GM12878 (cell line): ENCODE results near the gene TNFRSF1B. TPM values are rescaled to one million over a fixed set of nuclear protein-coding genes. Genes with fewer than 3 reads are reported as not detected.

Source experiments
- ATAC-seq: fragments of 200-7000 bp; cut with Tn5 transposase; 3 replicates; pipeline ENCODE4 v1.9.1; 2020; ENCODE audit warnings: mild to moderate bottlenecking, moderate library complexity
- BruUV-seq: library from RNA; stranded (reverse); fragments of 400-500 nt; replicated peaks from 2 replicates; lab custom pipeline; 2021; lab: Mats Ljungman, UMichigan
- CTCF ChIA-PET: fragments of 300-600 bp; sonication (Branson Sonifier 250); formaldehyde crosslinking; extraction: SDS; loops from one replicate; lab custom pipeline; 2021; ENCODE audit warnings: inconsistent platforms; lab: Yijun Ruan, JAX
- POLR2A ChIA-PET: fragments of 350-600 bp; formaldehyde crosslinking; extraction: SDS; loops from one replicate; lab custom pipeline; 2021; ENCODE audit warnings: inconsistent platforms; lab: Charles Lee
- RAD21 ChIA-PET: fragments of 300-600 bp; sonication (Branson Sonifier 250); formaldehyde crosslinking; loops from one replicate; lab custom pipeline; 2023; ENCODE audit warnings: antibody characterized with exemption; ENCODE audit not compliant: unreplicated experiment; lab: Charles Lee
- SMC1A ChIA-PET: fragments of 300-600 bp; sonication (Branson Sonifier 250); formaldehyde crosslinking; loops from one replicate; lab custom pipeline; 2023; ENCODE audit not compliant: unreplicated experiment, uncharacterized antibody; lab: Charles Lee
- DNase-seq: peaks from one replicate; pipeline ENCODE4 v3.0.0-alpha.2; 2011; ENCODE audit warnings: low read depth, low spot score
- FAIRE-seq: peaks from 3 replicates; lab custom pipeline; 2011; peaks lifted over from hg19 to GRCh38; lab: Jason Lieb, UNC
- H2AFZ ChIP-seq: 2 replicates; pipeline ENCODE4 v1.6.0; 2011; ENCODE audit warnings: low read depth, low read length, control low read depth; ENCODE audit not compliant: control insufficient read depth
- H3K27ac ChIP-seq: 2 replicates; pipeline ENCODE4 v1.5.1; 2011; ENCODE audit warnings: control low read depth; ENCODE audit not compliant: control insufficient read depth, insufficient read depth
- H3K27me3 ChIP-seq, 2 experiments: replicated peaks in 1 of 2; 2 replicates each; pipeline versions ENCODE4 v1.6.0 to v1.6.1; 2011; ENCODE audit warnings: low read length in 1 of 2; ENCODE audit not compliant: control insufficient read depth in 2 of 2, insufficient read depth in 2 of 2
- H3K36me3 ChIP-seq, 2 experiments: 2 replicates each; pipeline ENCODE4 v1.5.1; 2011; ENCODE audit warnings: low read length in 1 of 2; ENCODE audit not compliant: control insufficient read depth in 2 of 2, insufficient read depth in 2 of 2
- H3K4me1 ChIP-seq: 2 replicates; pipeline ENCODE4 v1.6.1; 2011; ENCODE audit warnings: mild to moderate bottlenecking, low read length, moderate library complexity, mixed read lengths; ENCODE audit not compliant: control insufficient read depth, insufficient read depth
- H3K4me2 ChIP-seq: 2 replicates; pipeline ENCODE4 v1.6.0; 2011; ENCODE audit warnings: control low read depth; ENCODE audit not compliant: control insufficient read depth, insufficient read depth
- H3K4me3 ChIP-seq: fragments of 200-600 bp; sonication (generic); 2 replicates; pipeline ENCODE4 v1.5.1; 2016
- H3K79me2 ChIP-seq: 2 replicates; pipeline ENCODE4 v1.6.0; 2011; ENCODE audit warnings: low read length; ENCODE audit not compliant: control insufficient read depth, insufficient read depth
- H3K9ac ChIP-seq: 2 replicates; pipeline ENCODE4 v1.8.0; 2011; ENCODE audit warnings: low read length, control low read depth, mixed read lengths; ENCODE audit not compliant: control insufficient read depth, insufficient read depth
- H3K9me3 ChIP-seq: replicated peaks from 3 replicates; pipeline ENCODE4 v1.5.1; 2011; ENCODE audit warnings: mild to moderate bottlenecking, low read length; ENCODE audit not compliant: control insufficient read depth, insufficient read depth
- H4K20me1 ChIP-seq: 2 replicates; pipeline ENCODE4 v1.6.0; 2011; ENCODE audit not compliant: control insufficient read depth, insufficient read depth
- CEBPZ ChIP-seq: fragments of 150-350 bp; IDR thresholded peaks from 2 replicates; pipeline ENCODE4 v1.6.1; 2016; ENCODE audit warnings: low read depth, low read length
- CREM ChIP-seq: IDR thresholded peaks from 2 replicates; pipeline ENCODE4 v1.6.1; 2014; ENCODE audit warnings: antibody characterized with exemption, low read depth
- MAX ChIP-seq: IDR thresholded peaks from 2 replicates; pipeline ENCODE4 v1.6.1; 2012; ENCODE audit warnings: low read depth, low read length, improper control_type of control experiment
- MTA3 ChIP-seq: IDR thresholded peaks from 2 replicates; pipeline ENCODE4 v1.6.1; 2012; ENCODE audit warnings: low read length, inconsistent platforms, borderline replicate concordance
- NR2F1 ChIP-seq: fragments of 450-650 bp; conservative IDR thresholded peaks from 2 replicates; pipeline ENCODE4 v1.6.1; 2017; ENCODE audit warnings: mild to moderate bottlenecking
- SUZ12 ChIP-seq: fragments of 200-600 bp; sonication (generic); IDR thresholded peaks from one replicate; pipeline ENCODE4 v1.6.1; 2018; ENCODE audit warnings: antibody characterized with exemption, mild to moderate bottlenecking; ENCODE audit not compliant: unreplicated experiment
- WGBS: methylation state at CpG from one replicate; pipeline ENCODE4 v1.1.6; 2016; ENCODE audit warnings: low lambda C conversion rate; ENCODE audit not compliant: insufficient replicate concordance, insufficient coverage; ENCODE audit errors: missing lambda C conversion rate; 5-methylcytosine and 5-hydroxymethylcytosine counted together
- in situ Hi-C: fragments of 300-500 bp; cut with MboI; formaldehyde crosslinking; loops from 9 replicates; pipeline ENCODE4 v1.14.3; 2018; ENCODE audit warnings: mixed read lengths
- intact Hi-C: fragments of 100-400 bp; cut with micrococcal nuclease; formaldehyde crosslinking; loops from one replicate; pipeline ENCODE4 v1.14.2; 2022; ENCODE audit not compliant: unreplicated experiment
- polyA plus RNA-seq, 11 experiments: library from polyadenylated mRNA; depleted of rRNA in 4 of 11; unstranded in 6 of 11; stranded (reverse) in 5 of 11; fragments of >200 nt; fragmentation: Nextera tagmentation in 4 of 11; fragmentation: Illumina TruSeq in 1 of 11; extraction: Ambion mirVana in 4 of 11; extraction: Trizol in 1 of 11; gene quantifications; 1 replicate in 1 of 11; 2 replicates in 10 of 11; pipeline versions ENCODE4 v1.2.1 to v1.2.3, GENCODE V29; 2011 to 2016; ENCODE audit warnings: inconsistent platforms in 2 of 11, missing spikeins in 2 of 11, low read depth in 1 of 11
- total RNA-seq, 4 experiments: library from RNA; depleted of rRNA in 3 of 4; stranded (reverse); fragments of >200 nt in 3 of 4; fragmentation: Illumina TruSeq in 1 of 4; extraction: Trizol in 1 of 4; gene quantifications; 2 replicates each; pipeline versions ENCODE4 v1.2.1 to v1.2.3, GENCODE V29; 2013 to 2021

The TNFRSF1B gene
- total and polyA plus RNA-seq, 10 of the 15 experiments (the other 5 are each of a cell fraction or from before 2014, with no cell fraction given): 10.1 to 87.2 (median 37.3) TPM

DNA sequence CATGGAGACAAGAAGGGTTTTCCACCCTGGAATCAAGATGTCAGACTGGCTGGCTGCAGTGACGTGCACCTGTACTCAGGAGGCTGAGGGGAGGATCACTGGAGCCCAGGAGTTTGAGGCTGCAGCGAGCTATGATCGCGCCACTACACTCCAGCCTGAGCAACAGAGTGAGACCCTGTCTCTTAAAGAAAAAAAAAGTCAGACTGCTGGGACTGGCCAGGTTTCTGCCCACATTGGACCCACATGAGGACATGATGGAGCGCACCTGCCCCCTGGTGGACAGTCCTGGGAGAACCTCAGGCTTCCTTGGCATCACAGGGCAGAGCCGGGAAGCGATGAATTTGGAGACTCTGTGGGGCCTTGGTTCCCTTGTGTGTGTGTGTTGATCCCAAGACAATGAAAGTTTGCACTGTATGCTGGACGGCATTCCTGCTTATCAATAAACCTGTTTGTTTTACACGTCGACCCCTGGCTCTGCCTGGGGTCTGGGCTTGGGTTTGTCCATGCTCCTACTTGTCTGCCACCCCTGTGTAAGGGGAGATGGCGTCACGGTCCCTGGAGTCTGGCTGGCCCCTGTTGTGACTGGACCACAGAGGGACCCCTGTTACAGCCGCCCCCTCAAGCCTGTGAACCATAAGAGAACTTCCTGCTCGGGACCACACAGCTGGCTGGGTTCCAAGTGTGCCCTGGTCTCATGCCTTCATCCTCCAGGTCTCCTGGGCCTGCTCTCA is 42.1 kb downstream of the TNFRSF1B start (continued):
- no peak for TF ChIP-seq CEBPZ
- peak; percentile 59; the same call in 1 of the 2 replicates for TF ChIP-seq MAX
- TF ChIP-seq SUZ12: no peak
- no peak for TF ChIP-seq MTA3

DNA sequence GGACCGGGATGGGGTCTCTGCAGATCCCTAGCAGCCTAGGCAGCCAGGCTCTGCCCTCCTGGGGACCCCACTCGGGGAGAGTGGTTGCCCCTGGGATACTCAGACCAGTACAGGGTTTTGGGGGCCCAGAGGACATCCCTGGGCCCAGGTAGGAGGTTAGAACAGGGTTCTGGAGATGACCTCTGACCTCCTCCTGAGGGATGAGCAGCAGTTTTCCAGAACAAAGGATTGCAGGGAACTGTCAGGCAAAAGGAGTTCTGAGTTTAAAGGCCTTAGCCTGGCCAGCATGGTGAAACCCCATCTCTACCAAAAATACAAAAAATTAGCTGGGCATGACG is 42.7 kb downstream of the TNFRSF1B start:
- Histone ChIP-seq H3K27ac (no peak overlapping the region), H2AFZ (no peak overlapping the region), H4K20me1 (no peaks in the 10 kb centered on the region), H3K4me1 (peaks cover 28% of the 10 kb centered on the region), H3K36me3 (peaks cover 3 to 11% of the 10 kb centered on the region in 2 experiments; a peak in 3 of 4 replicates), H3K27me3 (no peaks in the 10 kb centered on the region), H3K9ac (no peak overlapping the region), H3K79me2 (no peaks in the 10 kb centered on the region), H3K4me2 (peak overlapping the region; percentile 35; the same call in 1 of the 2 replicates), H3K9me3 (no peaks in the 10 kb centered on the region), H3K4me3 (no peak overlapping the region)
- ChIA-PET POLR2A (no interaction called here), RAD21 (interaction anchor here (2.1 to 4.2 kb wide), 4 partner anchors 9 to 85 kb away, joined by 6 to 48 read pairs (median 9); no protein-coding TSS in a partner anchor), CTCF (interaction anchor here (0.8 to 7.9 kb wide), 10 partner anchors 34 to 143 kb away, joined by 3 to 161 read pairs (median 4); no protein-coding TSS in a partner anchor), SMC1A (interaction anchor here (0.8 to 16.0 kb wide), 8 partner anchors 9 to 91 kb away, joined by 3 to 191 read pairs (median 4); no protein-coding TSS in a partner anchor)
- no peak for TF ChIP-seq CREM
- TF ChIP-seq NR2F1: 0 out of 2 replicates have a peak, but pooled peaks have one; percentile 29
- in situ Hi-C loops: loop anchor here (5.0 kb wide), 1 partner anchor 82 kb away; no protein-coding TSS in a partner anchor
- WGBS: 49% methylated on average over 3 of the region's 3 CpGs
- no peak for DNase-seq
- no peak for ATAC-seq
- no peak for FAIRE-seq
- intact Hi-C loops: loop anchor here (5.0 to 10.0 kb wide), 2 partner anchors 67 to 225 kb away; partner anchors contain the start of gene MFN2
- BruUV-seq: no TSS peak
